ENCODE measurements around the gene RAPGEF6.

DNA sequence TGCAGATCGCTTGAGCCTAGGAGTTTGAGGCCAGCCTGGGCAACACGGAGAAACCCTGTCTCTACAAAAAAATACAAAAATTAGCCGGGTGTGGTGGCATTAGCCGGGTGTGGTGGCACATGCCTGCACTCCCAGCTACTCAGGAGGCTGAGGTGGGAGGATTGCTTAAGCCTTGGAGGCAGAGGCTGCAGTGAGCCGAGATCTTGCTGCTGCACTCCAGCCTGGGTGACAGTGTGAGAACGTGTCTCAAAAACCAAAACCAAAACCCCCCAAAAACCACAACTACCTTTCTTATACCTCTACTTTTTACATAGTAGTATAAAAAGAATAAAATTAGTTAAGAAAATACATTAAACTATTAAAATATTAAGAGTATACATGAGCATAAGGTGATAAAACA lies 121.2 kb downstream of the RAPGEF6 start:
- TF ChIP-seq, protein P1, sequence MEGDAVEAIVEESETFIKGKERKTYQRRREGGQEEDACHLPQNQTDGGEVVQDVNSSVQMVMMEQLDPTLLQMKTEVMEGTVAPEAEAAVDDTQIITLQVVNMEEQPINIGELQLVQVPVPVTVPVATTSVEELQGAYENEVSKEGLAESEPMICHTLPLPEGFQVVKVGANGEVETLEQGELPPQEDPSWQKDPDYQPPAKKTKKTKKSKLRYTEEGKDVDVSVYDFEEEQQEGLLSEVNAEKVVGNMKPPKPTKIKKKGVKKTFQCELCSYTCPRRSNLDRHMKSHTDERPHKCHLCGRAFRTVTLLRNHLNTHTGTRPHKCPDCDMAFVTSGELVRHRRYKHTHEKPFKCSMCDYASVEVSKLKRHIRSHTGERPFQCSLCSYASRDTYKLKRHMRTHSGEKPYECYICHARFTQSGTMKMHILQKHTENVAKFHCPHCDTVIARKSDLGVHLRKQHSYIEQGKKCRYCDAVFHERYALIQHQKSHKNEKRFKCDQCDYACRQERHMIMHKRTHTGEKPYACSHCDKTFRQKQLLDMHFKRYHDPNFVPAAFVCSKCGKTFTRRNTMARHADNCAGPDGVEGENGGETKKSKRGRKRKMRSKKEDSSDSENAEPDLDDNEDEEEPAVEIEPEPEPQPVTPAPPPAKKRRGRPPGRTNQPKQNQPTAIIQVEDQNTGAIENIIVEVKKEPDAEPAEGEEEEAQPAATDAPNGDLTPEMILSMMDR (IDR thresholded peaks at IDR 0.05; ENCODE audit: poor library complexity, severe bottlenecking): no peak
- no peak for TF ChIP-seq EZH2 (IDR thresholded peaks at IDR 0.05; ENCODE audit: borderline replicate concordance, insufficient read depth, low read length, poor library complexity, severe bottlenecking)
- TF ChIP-seq POLR2AphosphoS5 (IDR thresholded peaks at IDR 0.05): no peak
- no peak for TF ChIP-seq RAD21 (conservative IDR thresholded peaks at IDR 0.05)

Measured in neural cell (in vitro differentiated cells).